Endodermal cell (in vitro differentiated cells): ENCODE results near the gene CHRNA10. TPM values are rescaled to one million over a fixed set of nuclear protein-coding genes. Genes with fewer than 3 reads are reported as not detected.
A peak's percentile ranks its signal among the peaks of the same experiment; 100 is the strongest.

Source experiments
- DNase-seq: peaks from one replicate; pipeline ENCODE4 v3.0.0-alpha.2; 2017
- H3K27ac ChIP-seq: 2 replicates; pipeline ENCODE4 v1.5.1; 2013; ENCODE audit warnings: mild to moderate bottlenecking, low read depth, low read length, moderate library complexity
- H3K27me3 ChIP-seq: 2 replicates; pipeline ENCODE4 v1.6.1; 2013; ENCODE audit warnings: mild to moderate bottlenecking, low read length, moderate library complexity; ENCODE audit not compliant: insufficient read depth, control insufficient read depth, poor library complexity, severe bottlenecking
- H3K36me3 ChIP-seq: 2 replicates; pipeline ENCODE4 v1.7.0; 2013; ENCODE audit warnings: mild to moderate bottlenecking, low read length, moderate library complexity; ENCODE audit not compliant: control insufficient read depth, insufficient read depth
- H3K4me1 ChIP-seq: one replicate; pipeline ENCODE4 v1.7.0; 2013; ENCODE audit warnings: low read length; ENCODE audit not compliant: control insufficient read depth, insufficient read depth
- H3K4me3 ChIP-seq: 2 replicates; pipeline ENCODE4 v1.5.1; 2013; ENCODE audit warnings: mild to moderate bottlenecking, low read length, moderate library complexity
- H3K9ac ChIP-seq: 2 replicates; pipeline ENCODE4 v1.6.1; 2013; ENCODE audit warnings: mild to moderate bottlenecking, low read length, moderate library complexity; ENCODE audit not compliant: poor library complexity, severe bottlenecking; ENCODE audit errors: extremely low read depth
- H3K9me3 ChIP-seq: 2 replicates; pipeline ENCODE4 v1.6.1; 2013; ENCODE audit warnings: mild to moderate bottlenecking, low read length, moderate library complexity; ENCODE audit not compliant: control insufficient read depth
- H3K27ac Mint-ChIP-seq: 2 replicates; pipeline ENCODE4 v1.8.0; 2020; ENCODE audit warnings: mixed read lengths
- H3K27me3 Mint-ChIP-seq: 2 replicates; pipeline ENCODE4 v1.8.0; 2021; ENCODE audit warnings: mild to moderate bottlenecking, mixed read lengths; ENCODE audit not compliant: insufficient read depth
- H3K36me3 Mint-ChIP-seq: 2 replicates; pipeline ENCODE4 v1.8.0; 2020; ENCODE audit warnings: low read depth, mixed read lengths
- H3K4me1 Mint-ChIP-seq: 2 replicates; pipeline ENCODE4 v1.8.0; 2020; ENCODE audit warnings: mixed read lengths
- H3K4me3 Mint-ChIP-seq: 2 replicates; pipeline ENCODE4 v1.8.0; 2020; ENCODE audit warnings: mild to moderate bottlenecking, moderate library complexity, mixed read lengths
- H3K9me3 Mint-ChIP-seq: 2 replicates; pipeline ENCODE4 v1.8.0; 2020; ENCODE audit warnings: mild to moderate bottlenecking, mixed read lengths
- CTCF ChIP-seq: fragments of 200-600 bp; sonication (generic); conservative IDR thresholded peaks from 2 replicates; pipeline ENCODE4 v1.5.0; 2021; ENCODE audit warnings: antibody characterized with exemption, mild to moderate bottlenecking
- WGBS, 2 experiments: methylation state at CpG; one replicate each; pipeline versions ENCODE4 v1.1.5 to v1.1.7; 2013; ENCODE audit warnings: missing lambda C conversion rate in 2 of 2, mixed read lengths in 1 of 2; ENCODE audit not compliant: insufficient coverage in 1 of 2, insufficient read length in 1 of 2; 5-methylcytosine and 5-hydroxymethylcytosine counted together
- total RNA-seq, 2 donors: library from RNA; stranded (reverse); fragmentation: NEBNext Ultra II Directional in 1 of 2; extraction: Animal tissue kit (Norgen Biotek cat#: 25700) in 1 of 2; gene quantifications; 2 replicates in 1 of 2; 3 replicates in 1 of 2; pipeline ENCODE4 v1.2.1, GENCODE V29; 2021

CHRNA10 gene
- total RNA-seq, 2 donors from 2014 or later: 1.8 TPM

GRCh38 chr11:3683039-3683438 lies 11.9 kb upstream of the CHRNA10 start:
- Mint-ChIP-seq H3K36me3 (peaks cover 81% of the 10 kb centered on the region), H3K4me1 (no peaks in the 10 kb centered on the region), H3K27me3 (no peaks in the 10 kb centered on the region), H3K9me3 (no peaks in the 10 kb centered on the region), H3K27ac (no peak overlapping the region), H3K4me3 (no peak overlapping the region)
- H3K27me3 ChIP-seq: no peaks in the 10 kb centered on the region
- no peak for TF ChIP-seq CTCF
- WGBS, 2 experiments: 94 to 100% methylated on average over 6 to 9 of the region's 9 CpGs
- no peak for DNase-seq
- peaks cover 91% of the 10 kb centered on the region for H3K36me3 ChIP-seq
- no peaks in the 10 kb centered on the region for H3K9me3 ChIP-seq
- H3K9ac ChIP-seq: no peak overlapping the region
- no peaks in the 10 kb centered on the region for H3K4me1 ChIP-seq
- no peak overlapping the region for H3K27ac ChIP-seq
- no peak overlapping the region for H3K4me3 ChIP-seq

GRCh38 chr11:3679077-3679476 lies 7.9 kb upstream of the CHRNA10 start:
- Mint-ChIP-seq H3K4me3 (no peak overlapping the region), H3K9me3 (no peaks in the 10 kb centered on the region), H3K36me3 (peaks cover 87% of the 10 kb centered on the region), H3K4me1 (peaks cover 2% of the 10 kb centered on the region), H3K27ac (no peak overlapping the region), H3K27me3 (no peaks in the 10 kb centered on the region)
- Histone ChIP-seq H3K9me3 (no peaks in the 10 kb centered on the region), H3K27me3 (no peaks in the 10 kb centered on the region), H3K27ac (no peak overlapping the region), H3K4me1 (peaks cover 5% of the 10 kb centered on the region), H3K36me3 (peaks cover 92% of the 10 kb centered on the region), H3K9ac (no peak overlapping the region), H3K4me3 (no peak overlapping the region)
- no peak for TF ChIP-seq CTCF
- 95 to 100% methylated on average over 2 to 3 of the region's 3 CpGs for WGBS, 2 experiments
- DNase-seq: no peak

- no peaks in the 10 kb centered on the region for H3K27me3 Mint-ChIP-seq
- DNase-seq: no peak
- peaks cover 87% of the 10 kb centered on the region for H3K36me3 ChIP-seq
- peaks cover 68% of the 10 kb centered on the region for H3K36me3 Mint-ChIP-seq
- no peaks in the 10 kb centered on the region for H3K9me3 Mint-ChIP-seq
- H3K4me3 ChIP-seq: no peak overlapping the region
- no peaks in the 10 kb centered on the region for H3K9me3 ChIP-seq
- peaks cover 10% of the 10 kb centered on the region for H3K4me1 ChIP-seq
- no peak for TF ChIP-seq CTCF
- 95 to 100% methylated on average over 11 of the region's 11 CpGs for WGBS, 2 experiments
- peaks cover 20% of the 10 kb centered on the region for H3K4me1 Mint-ChIP-seq
- peak overlapping the region; percentile 45 for H3K27ac Mint-ChIP-seq
- no peak overlapping the region for H3K4me3 Mint-ChIP-seq
- H3K27me3 ChIP-seq: no peaks in the 10 kb centered on the region
- no peak overlapping the region for H3K27ac ChIP-seq
- H3K9ac ChIP-seq: no peak overlapping the region
Observed at GRCh38 chr11:3675971-3676370, 4.8 kb upstream of the CHRNA10 start.
